Pancreas (tissue), 10 donors: ENCODE data around the gene WWOX. TPM values are rescaled to one million over a fixed set of nuclear protein-coding genes. Genes with fewer than 3 reads are reported as not detected.

Experiments used
- ATAC-seq, 4 donors: fragments of 200-7000 bp; cut with Tn5 transposase; one replicate each; pipeline versions ENCODE4 v1.8.0 to v1.9.1; 2020; ENCODE audit warnings: mild to moderate bottlenecking in 4 of 4, moderate library complexity in 4 of 4
- DNase-seq, 6 donors: peaks; one replicate each; pipeline ENCODE4 v3.0.0-alpha.2; 2020
- FAIRE-seq: peaks from 2 replicates; lab custom pipeline; 2012; peaks lifted over from hg19 to GRCh38; lab: Jason Lieb, UNC
- H3K27ac ChIP-seq, 4 donors: fragments of 200-600 bp; sonication (generic); 1 replicate in 3 of 4; 2 replicates in 1 of 4; pipeline versions ENCODE4 v1.5.0 to v1.8.0; 2020
- H3K27me3 ChIP-seq, 4 donors: fragments of 200-600 bp; one replicate each; pipeline ENCODE4 v1.8.0; 2021
- H3K36me3 ChIP-seq, 3 donors: fragments of 200-600 bp; sonication (generic) in 1 of 3; one replicate each; pipeline versions ENCODE4 v1.5.0 to v1.8.0; 2020 to 2021
- H3K4me1 ChIP-seq, 3 donors: fragments of 200-600 bp; one replicate each; pipeline ENCODE4 v1.8.0; 2021
- H3K4me3 ChIP-seq, 4 donors: fragments of 200-600 bp; sonication (generic) in 2 of 4; one replicate each; pipeline versions ENCODE4 v1.5.0 to v1.8.0; 2020 to 2021
- H3K9me3 ChIP-seq, 4 donors: fragments of 200-600 bp; one replicate each; pipeline ENCODE4 v1.8.0; 2021
- WGBS, 2 donors: extraction: QIAGEN DNeasy Blood & Tissue Kit; methylation state at CpG; one replicate each; pipeline ENCODE4 v1.1.7; 2013; 5-methylcytosine and 5-hydroxymethylcytosine counted together
- intact Hi-C, 3 donors: fragments of 100-400 bp; cut with DNase I; formaldehyde crosslinking; loops; one replicate each; pipeline versions ENCODE4 v1.11.1 to v1.14.2; 2022
- polyA plus RNA-seq, 2 donors: library from polyadenylated mRNA; stranded (reverse); fragments of 200-250 nt; gene quantifications; one replicate each; pipeline ENCODE4 v1.2.3, GENCODE V29; 2013
- total RNA-seq, 6 donors: library from RNA; stranded (reverse); fragmentation: NEBNext Ultra II Directional in 4 of 6; extraction: Animal tissue kit (Norgen Biotek cat#: 25700) in 4 of 6; gene quantifications; one replicate each; pipeline versions ENCODE4 v1.2.1 to v1.2.4, GENCODE V29; 2021 to 2023
- TF ChIP-seq, protein P1 (sequence below), 4 donors: fragments of 200-600 bp; sonication (generic) in 3 of 4; IDR thresholded peaks; one replicate each; pipeline versions ENCODE4 v1.5.0 to v1.8.0; 2021; ENCODE audit warnings: antibody characterized with exemption in 4 of 4
- donor health status: healthy with polysubstance abuse.
- donor health status: DM: no; HTN: no; CAD: no; lungs with moderate emphysema.
- donor health status: DM: no; HTN: no; CAD: no.
- donor health status: control.
- donor health status: control.
- donor health status: Bipolar disorder and iron deficiency.
- donor health status: DM: yes; HTN: yes; CAD: no.
- donor health status: DM: no; HTN: no; CAD: no.
- donor health status: DM: no; HTN: no; CAD: no.
- donor health status: DM: yes; HTN: yes; CAD: no.

The WWOX gene
- total and polyA plus RNA-seq, 8 donors: 6.8 to 14.4 (median 10.8) TPM

DNA sequence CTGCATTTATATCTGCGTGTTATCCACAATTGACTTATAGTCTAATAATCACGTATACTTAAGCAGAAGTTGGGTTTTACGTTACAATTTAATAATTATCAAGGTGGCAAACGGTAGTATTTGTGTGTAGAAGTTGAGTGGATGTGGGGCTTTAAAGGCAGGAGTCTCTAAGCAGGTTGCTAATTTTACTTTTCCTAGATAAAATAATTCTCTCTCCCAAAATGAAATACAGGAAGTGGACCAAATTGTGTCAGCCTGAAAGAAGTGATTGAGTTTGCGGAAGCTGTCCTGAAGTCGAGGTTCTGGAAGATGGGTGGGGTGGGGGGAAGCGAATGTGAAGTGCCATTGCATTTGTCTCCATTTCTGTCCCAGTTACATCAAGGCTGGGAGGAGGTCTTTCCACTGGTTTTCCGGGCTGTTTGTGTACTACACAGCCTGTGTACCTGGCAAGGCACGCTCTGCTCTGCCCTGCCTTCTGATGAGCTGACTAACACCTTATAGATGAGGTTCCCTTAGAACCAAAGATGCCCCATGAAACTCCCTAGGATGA is 385.1 kb downstream of the WWOX start:
- no peaks in the 10 kb centered on the region for H3K36me3 ChIP-seq
- FAIRE-seq (no peak), ATAC-seq (no peak), DNase-seq (no peak)
- H3K4me3 ChIP-seq: no peak overlapping the region
- H3K27ac ChIP-seq: no peak overlapping the region
- no peaks in the 10 kb centered on the region for H3K4me1 ChIP-seq
- intact Hi-C loops: no loop called here
- H3K9me3 ChIP-seq: no peaks in the 10 kb centered on the region
- TF ChIP-seq, protein P1, sequence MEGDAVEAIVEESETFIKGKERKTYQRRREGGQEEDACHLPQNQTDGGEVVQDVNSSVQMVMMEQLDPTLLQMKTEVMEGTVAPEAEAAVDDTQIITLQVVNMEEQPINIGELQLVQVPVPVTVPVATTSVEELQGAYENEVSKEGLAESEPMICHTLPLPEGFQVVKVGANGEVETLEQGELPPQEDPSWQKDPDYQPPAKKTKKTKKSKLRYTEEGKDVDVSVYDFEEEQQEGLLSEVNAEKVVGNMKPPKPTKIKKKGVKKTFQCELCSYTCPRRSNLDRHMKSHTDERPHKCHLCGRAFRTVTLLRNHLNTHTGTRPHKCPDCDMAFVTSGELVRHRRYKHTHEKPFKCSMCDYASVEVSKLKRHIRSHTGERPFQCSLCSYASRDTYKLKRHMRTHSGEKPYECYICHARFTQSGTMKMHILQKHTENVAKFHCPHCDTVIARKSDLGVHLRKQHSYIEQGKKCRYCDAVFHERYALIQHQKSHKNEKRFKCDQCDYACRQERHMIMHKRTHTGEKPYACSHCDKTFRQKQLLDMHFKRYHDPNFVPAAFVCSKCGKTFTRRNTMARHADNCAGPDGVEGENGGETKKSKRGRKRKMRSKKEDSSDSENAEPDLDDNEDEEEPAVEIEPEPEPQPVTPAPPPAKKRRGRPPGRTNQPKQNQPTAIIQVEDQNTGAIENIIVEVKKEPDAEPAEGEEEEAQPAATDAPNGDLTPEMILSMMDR (IDR thresholded peaks at IDR 0.05): no peak
- WGBS, 2 donors: 90 to 94% methylated on average over 9 of the region's 9 CpGs
- no peaks in the 10 kb centered on the region for H3K27me3 ChIP-seq

DNA sequence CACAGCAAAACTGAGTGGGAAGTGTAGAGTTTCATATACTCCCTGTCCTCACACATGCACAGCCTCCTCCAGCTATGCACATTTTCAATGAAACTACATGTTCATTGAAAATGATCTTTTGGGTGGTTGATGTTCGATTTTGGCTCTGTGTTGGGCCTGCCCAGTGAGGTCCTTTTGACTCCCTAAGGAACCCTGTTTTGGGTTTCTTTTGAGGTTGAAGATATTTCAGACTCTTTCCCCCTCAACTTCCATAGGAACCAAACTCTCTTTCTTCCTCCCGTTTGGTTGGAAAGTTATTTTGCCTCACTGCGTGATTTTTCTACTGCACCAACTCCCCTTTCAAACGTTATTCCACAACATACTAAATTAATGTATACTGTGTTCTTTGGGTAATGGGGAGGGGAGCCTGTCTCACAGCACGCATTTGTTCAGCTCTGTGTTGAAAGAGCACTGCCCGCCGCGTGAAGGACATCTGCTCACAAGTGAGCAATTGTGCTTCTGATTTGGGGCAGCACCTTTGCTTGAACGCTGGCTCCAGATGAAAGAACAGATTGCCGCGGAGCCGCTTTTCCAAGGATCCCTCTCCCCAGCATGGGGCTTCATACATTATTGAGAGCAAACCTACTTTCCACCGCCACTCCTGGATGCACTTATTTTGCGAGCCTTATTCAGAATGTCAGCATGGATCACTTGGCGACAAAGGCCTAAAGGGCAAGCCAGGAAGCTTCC is 385.9 kb downstream of the WWOX start:
- no peaks in the 10 kb centered on the region for H3K27me3 ChIP-seq

DNA sequence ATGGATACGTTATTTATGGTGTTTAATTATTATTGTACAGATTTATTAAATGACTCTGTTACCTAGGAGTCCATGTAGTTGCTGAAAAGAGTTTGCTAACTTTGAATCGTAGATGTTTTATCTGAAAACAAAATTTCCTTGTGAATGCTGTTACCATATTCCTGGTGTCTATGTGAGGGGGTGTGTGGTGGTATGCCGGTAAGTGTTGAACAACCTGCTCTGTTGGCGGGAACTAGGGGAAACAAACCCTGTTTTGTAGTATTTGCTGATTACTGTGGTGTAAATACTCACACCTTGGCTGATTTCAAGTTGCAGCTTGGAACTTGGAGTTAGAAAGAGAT is 386.4 kb downstream of the WWOX start:
- H3K4me3 ChIP-seq: no peak overlapping the region
- no peak for DNase-seq
- no peak for FAIRE-seq
- no peak overlapping the region for H3K27ac ChIP-seq
- H3K27me3 ChIP-seq: no peaks in the 10 kb centered on the region
- intact Hi-C loops: no loop called here
- no peaks in the 10 kb centered on the region for H3K4me1 ChIP-seq
- H3K9me3 ChIP-seq: no peaks in the 10 kb centered on the region
- H3K36me3 ChIP-seq: no peaks in the 10 kb centered on the region
- TF ChIP-seq, protein P1 (IDR thresholded peaks at IDR 0.05): no peak
- WGBS, 2 donors: 76 to 77% methylated on average over 4 of the region's 4 CpGs
- no peak for ATAC-seq

More for the DNA sequence above, 385.9 kb downstream of the WWOX start:
- Histone ChIP-seq H3K4me1 (no peaks in the 10 kb centered on the region), H3K27ac (no peak overlapping the region), H3K36me3 (no peaks in the 10 kb centered on the region), H3K9me3 (no peaks in the 10 kb centered on the region), H3K4me3 (no peak overlapping the region)
- ATAC-seq (no peak), FAIRE-seq (no peak), DNase-seq (no peak)
- intact Hi-C loops: no loop called here
- 63 to 68% methylated on average over 15 of the region's 15 CpGs for WGBS, 2 donors
- TF ChIP-seq, protein P1 (IDR thresholded peaks at IDR 0.05): no peak

DNA sequence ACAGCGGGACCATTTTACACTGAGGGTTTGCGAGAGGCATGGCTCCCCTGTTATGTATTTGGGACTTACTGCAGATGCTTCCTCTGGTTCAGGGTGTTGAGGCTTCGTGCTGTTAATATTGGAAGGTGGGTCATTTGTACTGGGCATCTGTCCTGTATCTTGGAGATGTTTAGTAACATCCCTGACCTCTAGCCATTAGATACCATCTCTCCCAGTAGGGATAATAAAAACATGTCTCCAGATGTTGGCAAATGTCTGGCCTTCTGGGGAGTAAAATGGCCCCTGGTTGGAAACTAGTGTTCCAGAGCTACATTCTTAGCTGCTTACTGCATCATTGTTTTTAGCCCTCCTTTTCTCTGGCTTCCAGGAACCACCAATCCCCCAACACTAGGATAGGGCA is 388.0 kb downstream of the WWOX start:
- H3K27ac ChIP-seq: no peak overlapping the region
- ATAC-seq (no peak), DNase-seq (no peak), FAIRE-seq (no peak)
- H3K4me3 ChIP-seq: no peak overlapping the region
- H3K4me1 ChIP-seq: no peaks in the 10 kb centered on the region
- no peaks in the 10 kb centered on the region for H3K27me3 ChIP-seq
- H3K36me3 ChIP-seq: no peaks in the 10 kb centered on the region
- WGBS, 2 donors: 94 to 97% methylated on average over 3 of the region's 3 CpGs
- TF ChIP-seq, protein P1 (IDR thresholded peaks at IDR 0.05): no peak
- intact Hi-C loops: no loop called here
- H3K9me3 ChIP-seq: no peaks in the 10 kb centered on the region

DNA sequence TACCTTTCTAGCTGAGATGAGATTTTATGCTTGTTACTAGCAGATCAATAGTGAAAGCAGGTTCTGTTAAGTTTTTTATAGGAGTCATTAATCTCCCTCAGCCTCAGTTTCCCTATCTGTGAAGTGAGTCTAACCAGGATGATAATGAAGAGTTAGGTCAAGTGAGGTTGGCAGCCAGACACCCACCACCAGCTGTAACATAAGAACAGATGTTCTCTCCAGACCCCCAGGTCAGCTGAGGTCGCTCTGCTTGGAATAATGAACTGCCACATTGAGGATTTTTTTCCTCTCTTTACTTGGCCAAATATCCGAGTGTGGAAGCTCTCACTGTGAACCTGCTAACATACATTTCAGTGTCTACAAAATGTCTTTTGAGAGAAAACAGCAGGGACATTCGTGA is 389.6 kb downstream of the WWOX start:
- 50 to 53% methylated on average over 3 of the region's 3 CpGs for WGBS, 2 donors
- H3K27ac ChIP-seq: no peak overlapping the region
- intact Hi-C loops: no loop called here
- no peaks in the 10 kb centered on the region for H3K9me3 ChIP-seq
- TF ChIP-seq, protein P1 (IDR thresholded peaks at IDR 0.05): no peak
- ATAC-seq (no peak), FAIRE-seq (no peak), DNase-seq (no peak)
- H3K4me3 ChIP-seq: no peak overlapping the region
- no peaks in the 10 kb centered on the region for H3K36me3 ChIP-seq
- no peaks in the 10 kb centered on the region for H3K27me3 ChIP-seq
- H3K4me1 ChIP-seq: no peaks in the 10 kb centered on the region
